PC-9 (cell line): Measurements from ENCODE around the gene THAP2.

Experiments
- CTCF ChIP-seq: fragments of 200-600 bp; sonication (generic); conservative IDR thresholded peaks from 2 replicates; pipeline ENCODE4 v1.6.1; 2017; ENCODE audit warnings: mixed run types, antibody characterized with exemption, mild to moderate bottlenecking, moderate library complexity
- EZH2 ChIP-seq: fragments of 200-600 bp; sonication (generic); IDR thresholded peaks from 2 replicates; pipeline ENCODE4 v1.8.0; 2017; ENCODE audit warnings: antibody characterized with exemption, low read depth

GRCh38 chr12:71704920-71705319 lies 40.8 kb downstream of the THAP2 start:
- TF ChIP-seq CTCF, result no peak
- TF ChIP-seq EZH2, result no peak
